Coronary artery (tissue), 2 donors: Measurements from ENCODE around the gene STK39.

ENCODE experiments used
- DNase-seq: peaks from one replicate; pipeline ENCODE4 v3.0.0-alpha.2; 2017; ENCODE audit warnings: low spot score
- H3K27ac ChIP-seq, 2 donors: fragments of 200-600 bp; sonication (generic); one replicate each; pipeline ENCODE4 v1.5.1; 2016 to 2019
- H3K4me3 ChIP-seq: fragments of 200-600 bp; sonication (generic); 2 replicates; pipeline ENCODE4 v1.5.1; 2016; ENCODE audit warnings: mild to moderate bottlenecking, moderate library complexity
- TF ChIP-seq, protein P1 (sequence below): fragments of 200-600 bp; sonication (generic); IDR thresholded peaks from one replicate; pipeline ENCODE4 v1.5.1; 2019; ENCODE audit warnings: antibody characterized with exemption

STK39 gene

DNA sequence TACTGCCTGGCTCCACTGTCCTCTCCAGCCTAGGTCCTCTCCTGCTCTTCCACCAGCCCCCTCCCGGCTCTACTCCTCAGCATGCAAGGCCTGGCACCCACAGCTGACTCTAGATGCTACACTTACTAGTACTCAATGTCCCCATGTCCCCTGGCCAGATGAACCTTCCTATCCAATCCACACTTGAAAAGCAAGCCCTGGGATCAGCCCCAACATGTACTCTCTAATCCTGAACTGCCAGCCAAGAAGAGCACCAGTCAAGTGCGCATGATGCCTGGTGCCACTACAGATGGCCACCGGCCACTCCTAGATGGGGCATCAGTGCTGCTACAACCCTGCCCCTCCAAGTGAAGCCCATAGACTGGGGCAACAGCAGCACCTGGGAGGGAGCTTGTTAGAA is 168.2 kb downstream of the STK39 start:
- no peak for DNase-seq
- Histone ChIP-seq H3K27ac (no peak overlapping the region), H3K4me3 (no peak overlapping the region)
- TF ChIP-seq, protein P1, sequence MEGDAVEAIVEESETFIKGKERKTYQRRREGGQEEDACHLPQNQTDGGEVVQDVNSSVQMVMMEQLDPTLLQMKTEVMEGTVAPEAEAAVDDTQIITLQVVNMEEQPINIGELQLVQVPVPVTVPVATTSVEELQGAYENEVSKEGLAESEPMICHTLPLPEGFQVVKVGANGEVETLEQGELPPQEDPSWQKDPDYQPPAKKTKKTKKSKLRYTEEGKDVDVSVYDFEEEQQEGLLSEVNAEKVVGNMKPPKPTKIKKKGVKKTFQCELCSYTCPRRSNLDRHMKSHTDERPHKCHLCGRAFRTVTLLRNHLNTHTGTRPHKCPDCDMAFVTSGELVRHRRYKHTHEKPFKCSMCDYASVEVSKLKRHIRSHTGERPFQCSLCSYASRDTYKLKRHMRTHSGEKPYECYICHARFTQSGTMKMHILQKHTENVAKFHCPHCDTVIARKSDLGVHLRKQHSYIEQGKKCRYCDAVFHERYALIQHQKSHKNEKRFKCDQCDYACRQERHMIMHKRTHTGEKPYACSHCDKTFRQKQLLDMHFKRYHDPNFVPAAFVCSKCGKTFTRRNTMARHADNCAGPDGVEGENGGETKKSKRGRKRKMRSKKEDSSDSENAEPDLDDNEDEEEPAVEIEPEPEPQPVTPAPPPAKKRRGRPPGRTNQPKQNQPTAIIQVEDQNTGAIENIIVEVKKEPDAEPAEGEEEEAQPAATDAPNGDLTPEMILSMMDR, result no peak

DNA sequence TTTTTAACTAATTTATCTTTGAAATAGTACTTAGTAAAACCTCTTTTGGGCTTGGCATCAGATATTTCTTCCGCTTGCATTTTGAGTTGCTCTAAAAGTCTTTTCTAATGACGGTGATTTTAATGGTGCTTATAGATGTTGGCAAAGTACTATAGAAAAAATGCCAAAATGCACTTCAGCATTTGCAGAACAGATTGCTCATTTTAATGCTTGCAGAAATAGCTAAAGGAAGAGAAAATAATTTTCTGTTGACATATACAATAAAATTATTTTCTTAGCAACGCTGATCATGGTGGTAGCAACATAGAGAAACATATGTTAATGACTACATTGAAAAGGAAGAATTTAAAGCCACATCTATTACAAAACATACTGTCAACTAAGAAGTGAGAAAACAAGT is 170.7 kb downstream of the STK39 start:
- no peak for DNase-seq
- H3K4me3 ChIP-seq, result no peak overlapping the region
- H3K27ac ChIP-seq, result no peak overlapping the region
- TF ChIP-seq, protein P1, result no peak

DNA sequence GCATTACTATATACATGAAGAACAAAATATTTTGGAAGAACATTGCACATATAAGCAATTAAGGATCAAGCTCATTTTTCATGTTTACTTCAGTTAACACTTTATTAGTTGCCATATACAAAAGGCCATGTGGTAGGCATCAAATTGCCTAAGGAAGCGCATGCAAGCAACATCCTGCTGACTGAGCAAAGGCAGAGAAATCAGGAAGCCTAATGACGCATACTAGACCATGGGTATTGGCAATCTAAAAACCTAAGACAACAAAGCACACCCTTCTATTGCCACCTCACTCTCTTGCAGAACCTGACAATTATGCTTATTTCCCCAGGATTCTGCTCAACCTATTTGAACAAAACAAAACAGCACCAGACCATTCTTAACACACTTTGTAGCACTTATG is 171.9 kb downstream of the STK39 start:
- Histone ChIP-seq H3K4me3 (no peak overlapping the region), H3K27ac (no peak overlapping the region)
- no peak for DNase-seq
- TF ChIP-seq, protein P1, result no peak

DNA sequence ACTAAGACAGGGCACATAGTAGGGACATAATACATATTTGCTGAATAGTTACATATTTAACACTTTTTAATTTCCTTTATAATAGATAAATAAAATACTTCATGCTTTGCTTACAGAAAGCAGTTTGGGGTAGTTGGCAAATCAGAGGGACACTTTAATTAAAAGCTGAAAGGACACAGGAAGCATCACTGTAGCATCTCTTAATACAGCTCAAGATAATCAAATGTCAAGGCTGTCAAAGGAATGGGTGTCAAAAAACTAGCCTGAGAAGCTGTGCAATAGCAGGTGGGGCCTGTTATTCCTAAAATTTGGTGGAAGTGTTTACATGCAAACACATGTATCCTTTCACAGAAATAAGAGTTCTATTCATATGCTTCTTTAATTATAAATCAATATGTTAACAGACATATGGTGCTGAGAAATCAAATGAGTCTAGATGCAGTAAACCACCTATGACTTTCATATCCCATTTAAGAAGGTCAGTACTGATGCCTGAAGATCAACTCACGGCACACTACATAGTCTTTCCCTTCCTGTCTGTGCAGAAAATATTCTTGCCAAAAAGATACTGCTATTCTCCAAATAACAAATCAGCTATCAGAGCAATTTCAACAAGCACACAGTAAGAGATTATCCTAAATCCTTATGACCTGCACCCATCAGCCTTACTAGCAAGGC is 174.6 kb downstream of the STK39 start:
- TF ChIP-seq, protein P1, result no peak
- DNase-seq, result no peak
- no peak overlapping the region for H3K4me3 ChIP-seq
- H3K27ac ChIP-seq, result no peak overlapping the region

DNA sequence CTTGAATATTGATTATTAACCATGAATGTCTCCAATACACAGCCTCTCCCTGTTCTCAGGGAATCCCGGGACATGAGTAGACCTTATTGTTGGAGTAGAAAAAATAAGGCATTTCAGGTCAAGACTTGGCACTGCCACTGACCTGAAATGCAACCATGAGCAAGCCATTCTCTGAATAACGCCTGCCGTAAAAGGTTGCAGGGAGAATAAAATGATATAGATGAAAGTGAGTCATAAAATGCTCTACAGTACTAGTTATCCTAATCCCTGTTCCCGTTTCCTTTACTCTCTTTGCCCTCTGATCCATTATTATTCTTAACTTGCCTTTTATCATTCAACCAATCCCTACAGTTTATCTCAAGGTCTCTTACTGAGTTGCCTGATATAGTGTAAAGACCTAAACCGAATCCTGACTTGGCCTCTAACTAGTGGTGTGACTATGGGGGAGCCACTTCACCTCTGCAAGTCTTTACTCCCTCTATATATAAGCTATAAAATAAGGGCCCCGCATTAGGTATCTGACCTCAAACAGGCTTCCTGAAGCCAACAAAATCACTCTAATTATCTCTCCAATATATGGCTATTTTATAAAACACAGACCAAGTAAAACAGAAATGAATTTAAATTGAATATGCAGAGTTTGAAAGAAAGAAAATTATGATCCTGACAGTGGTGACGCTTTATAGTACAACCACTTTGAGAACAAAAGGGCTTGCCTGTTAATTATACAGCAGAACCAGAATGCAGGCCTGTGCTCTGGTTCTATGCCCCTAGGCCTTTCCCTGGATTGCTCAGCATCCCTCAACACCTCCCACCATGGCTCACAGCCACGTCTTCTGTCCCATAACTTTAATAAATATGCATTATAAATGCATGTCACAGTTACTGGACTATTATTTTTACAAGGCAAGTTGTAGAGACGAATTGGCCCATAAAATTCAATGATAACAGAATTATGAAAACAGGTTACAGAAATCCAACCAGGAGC is 183.1 kb downstream of the STK39 start:
- no peak overlapping the region for H3K27ac ChIP-seq

DNA sequence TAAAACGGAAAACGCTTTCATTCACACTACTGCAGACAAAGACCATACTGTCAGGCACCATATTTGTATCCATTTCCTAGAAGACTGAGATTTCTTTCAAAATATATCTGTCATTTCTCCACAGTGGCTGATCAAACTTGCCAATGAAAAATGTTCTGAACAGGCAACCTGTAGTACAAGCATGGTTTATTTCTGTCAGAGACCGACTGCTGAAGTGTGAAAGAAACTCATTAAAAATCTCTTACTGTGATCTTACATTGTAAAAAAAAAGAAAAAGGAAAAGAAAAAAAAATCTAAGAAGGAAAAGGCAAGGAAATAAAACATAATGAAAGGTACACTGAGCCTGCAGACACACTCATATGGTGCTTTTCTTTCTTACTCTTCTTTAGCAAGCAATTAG is 184.5 kb downstream of the STK39 start:
- TF ChIP-seq, protein P1, result no peak
- Histone ChIP-seq H3K27ac (no peak overlapping the region), H3K4me3 (no peak overlapping the region)
- DNase-seq, result no peak

More for the DNA sequence above, 183.1 kb downstream of the STK39 start:
- H3K4me3 ChIP-seq, result no peak overlapping the region
- DNase-seq, result no peak
- TF ChIP-seq, protein P1, result no peak
